CD4-positive, alpha-beta T cell treated with Interleukin-17A for 1 hour (primary cell): ENCODE data around the gene MFN1.

Source experiments
- DNase-seq: peaks from one replicate; pipeline ENCODE4 v3.0.0-alpha.2; 2020

The MFN1 gene

GRCh38 chr3:179432451-179432850 is 84.9 kb downstream of the MFN1 start:
- no peak for DNase-seq

GRCh38 chr3:179436517-179436916 is 89.0 kb downstream of the MFN1 start:
- no peak for DNase-seq

- DNase-seq, result no peak
Observed at GRCh38 chr3:179438841-179439240, 91.3 kb downstream of the MFN1 start.
